Measurements from ENCODE around the gene SLC25A6. TPM values are rescaled to one million over a fixed set of nuclear protein-coding genes. Genes with fewer than 3 reads are reported as not detected.

Gene SLC25A6
- total RNA-seq (2022) (139 and 161 TPM in 2 replicates), Bru-seq, nascent RNA (percentile 81 among the genes with signal in this experiment), BruChase-seq, experiment 1, labeled RNA remaining after a 6-hour chase (percentile 96 among the genes with signal in this experiment), BruChase-seq, experiment 2, labeled RNA remaining after a 2-hour chase (percentile 92 among the genes with signal in this experiment)
- long read RNA-seq, transcript SLC25A6-201 (4 exons, 2,062 nt), result major isoform, 202 of 670 reads
- long read RNA-seq, partial matches to known transcripts, result 463 of 670 reads
- long read RNA-seq, other reads (novel, unspliced or antisense), result 5 of 670 reads

GRCh38 chrX:1391707-1392375 is at the start of gene SLC25A6:
Gene SLC25A6 (minus strand): TSS chrX:1392113. CDS start chrX:1392009, 104 bp downstream.
- Mint-ChIP-seq H3K4me3 (ENCODE audit: low read depth, unreplicated experiment) (peak within 1 kb of the TSS; percentile 92), H3K27ac (ENCODE audit: unreplicated experiment) (peak within 1 kb of the TSS; percentile 91), H3K4me1 (ENCODE audit: low read depth, unreplicated experiment) (peaks cover 17% of the 10 kb centered on the region), H3K9me3 (ENCODE audit: low read depth, unreplicated experiment) (no peaks in the 10 kb centered on the region), H3K36me3 (ENCODE audit: insufficient read depth, unreplicated experiment) (peaks cover 71% of the 10 kb centered on the region), H3K27me3 (ENCODE audit: unreplicated experiment) (no peaks in the 10 kb centered on the region)
- DNase-seq, result peak; percentile 97
- intact Hi-C loops (cut with micrococcal nuclease; ENCODE audit: unreplicated experiment), result no loop called here
- no peak for TF ChIP-seq CTCF (IDR thresholded peaks at IDR 0.05; ENCODE audit: unreplicated experiment)
- CTCF ChIA-PET, result no interaction called here
- no TSS peak for BruUV-seq (replicated peaks)

- H3K9me3 Mint-ChIP-seq (ENCODE audit: low read depth, unreplicated experiment), result peaks cover 5% of the 10 kb centered on the region
- BruUV-seq (replicated peaks), result no TSS peak
- DNase-seq, result no peak
- no peak for TF ChIP-seq CTCF (IDR thresholded peaks at IDR 0.05; ENCODE audit: unreplicated experiment)
- no peaks in the 10 kb centered on the region for H3K27me3 Mint-ChIP-seq (ENCODE audit: unreplicated experiment)
- intact Hi-C loops (cut with micrococcal nuclease; ENCODE audit: unreplicated experiment), result no loop called here
- no peak overlapping the region for H3K4me3 Mint-ChIP-seq (ENCODE audit: low read depth, unreplicated experiment)
- CTCF ChIA-PET, result no interaction called here
- no peak overlapping the region for H3K27ac Mint-ChIP-seq (ENCODE audit: unreplicated experiment)
- no peaks in the 10 kb centered on the region for H3K4me1 Mint-ChIP-seq (ENCODE audit: low read depth, unreplicated experiment)
- peaks cover 16% of the 10 kb centered on the region for H3K36me3 Mint-ChIP-seq (ENCODE audit: insufficient read depth, unreplicated experiment)
Measured at GRCh38 chrX:1440506-1440905, 48.6 kb upstream of the SLC25A6 start.

- BruUV-seq (replicated peaks), result no TSS peak
- DNase-seq, result no peak
- Mint-ChIP-seq H3K4me1 (ENCODE audit: low read depth, unreplicated experiment) (no peaks in the 10 kb centered on the region), H3K27ac (ENCODE audit: unreplicated experiment) (no peak overlapping the region), H3K27me3 (ENCODE audit: unreplicated experiment) (no peaks in the 10 kb centered on the region), H3K36me3 (ENCODE audit: insufficient read depth, unreplicated experiment) (peaks cover 13% of the 10 kb centered on the region), H3K4me3 (ENCODE audit: low read depth, unreplicated experiment) (no peak overlapping the region), H3K9me3 (ENCODE audit: low read depth, unreplicated experiment) (no peaks in the 10 kb centered on the region)
- TF ChIP-seq CTCF (IDR thresholded peaks at IDR 0.05; ENCODE audit: unreplicated experiment), result no peak
- intact Hi-C loops (cut with micrococcal nuclease; ENCODE audit: unreplicated experiment), result no loop called here
- CTCF ChIA-PET, result no interaction called here
Measured at GRCh38 chrX:1435241-1435895, 43.5 kb upstream of the SLC25A6 start.

- no peak overlapping the region for H3K27ac Mint-ChIP-seq (ENCODE audit: unreplicated experiment)
Measured at GRCh38 chrX:1434871-1435240, 42.9 kb upstream of the SLC25A6 start.

More at GRCh38 chrX:1434871-1435240, 42.9 kb upstream of the SLC25A6 start:
- no peaks in the 10 kb centered on the region for H3K9me3 Mint-ChIP-seq (ENCODE audit: low read depth, unreplicated experiment)
- no peaks in the 10 kb centered on the region for H3K4me1 Mint-ChIP-seq (ENCODE audit: low read depth, unreplicated experiment)
- no peak for TF ChIP-seq CTCF (IDR thresholded peaks at IDR 0.05; ENCODE audit: unreplicated experiment)
- no peaks in the 10 kb centered on the region for H3K27me3 Mint-ChIP-seq (ENCODE audit: unreplicated experiment)
- DNase-seq, result no peak
- CTCF ChIA-PET, result no interaction called here
- intact Hi-C loops (cut with micrococcal nuclease; ENCODE audit: unreplicated experiment), result no loop called here
- H3K36me3 Mint-ChIP-seq (ENCODE audit: insufficient read depth, unreplicated experiment), result peaks cover 13% of the 10 kb centered on the region
- no TSS peak for BruUV-seq (replicated peaks)
- H3K4me3 Mint-ChIP-seq (ENCODE audit: low read depth, unreplicated experiment), result no peak overlapping the region
